Measurements from ENCODE around the gene CCDC92B.

The CCDC92B gene

DNA sequence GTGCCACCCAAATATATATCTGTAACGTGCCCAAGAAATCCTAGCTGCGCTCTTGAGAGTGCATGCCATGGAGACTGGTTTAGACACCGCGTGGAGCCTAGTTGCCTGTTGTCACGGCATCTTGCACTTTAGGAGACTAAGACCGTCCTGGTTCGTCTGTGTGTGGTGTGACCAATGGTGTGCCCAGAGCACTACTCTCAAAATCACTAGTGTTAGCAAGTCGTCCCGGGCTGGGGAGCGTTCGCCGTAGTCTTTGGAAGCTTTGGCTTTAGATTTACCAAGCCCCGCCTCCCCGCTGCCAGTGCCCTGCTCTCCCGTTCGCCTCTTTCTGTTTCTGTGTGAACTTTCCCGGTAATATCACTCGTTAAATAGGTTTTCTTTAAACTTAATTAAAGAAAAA lies 64.9 kb downstream of the CCDC92B start:
- H2AFZ ChIP-seq (ENCODE audit: low read length) = no peak overlapping the region
- H3K4me2 ChIP-seq (ENCODE audit: low read length) = no peak overlapping the region
- peaks cover 13% of the 10 kb centered on the region for H3K4me1 ChIP-seq (ENCODE audit: insufficient read depth, low read length, severe bottlenecking)
- H3K9me2 ChIP-seq (ENCODE audit: low read depth, low read length) = no peaks in the 10 kb centered on the region
- H3K27ac ChIP-seq (ENCODE audit: low read depth, low read length, poor library complexity, severe bottlenecking) = no peak overlapping the region
- H3K9me3 ChIP-seq (ENCODE audit: low read length) = no peaks in the 10 kb centered on the region
- no peaks in the 10 kb centered on the region for H4K20me1 ChIP-seq (ENCODE audit: insufficient read depth, low read length)
- H3F3A ChIP-seq (ENCODE audit: insufficient read depth, low read length) = no peaks in the 10 kb centered on the region
- H3K4me3 ChIP-seq (ENCODE audit: low read depth, low read length, poor library complexity, severe bottlenecking) = no peak overlapping the region
- TF ChIP-seq EZH2 (IDR thresholded peaks at IDR 0.05; ENCODE audit: borderline replicate concordance, low read length) = no peak
- TF ChIP-seq, protein P1, sequence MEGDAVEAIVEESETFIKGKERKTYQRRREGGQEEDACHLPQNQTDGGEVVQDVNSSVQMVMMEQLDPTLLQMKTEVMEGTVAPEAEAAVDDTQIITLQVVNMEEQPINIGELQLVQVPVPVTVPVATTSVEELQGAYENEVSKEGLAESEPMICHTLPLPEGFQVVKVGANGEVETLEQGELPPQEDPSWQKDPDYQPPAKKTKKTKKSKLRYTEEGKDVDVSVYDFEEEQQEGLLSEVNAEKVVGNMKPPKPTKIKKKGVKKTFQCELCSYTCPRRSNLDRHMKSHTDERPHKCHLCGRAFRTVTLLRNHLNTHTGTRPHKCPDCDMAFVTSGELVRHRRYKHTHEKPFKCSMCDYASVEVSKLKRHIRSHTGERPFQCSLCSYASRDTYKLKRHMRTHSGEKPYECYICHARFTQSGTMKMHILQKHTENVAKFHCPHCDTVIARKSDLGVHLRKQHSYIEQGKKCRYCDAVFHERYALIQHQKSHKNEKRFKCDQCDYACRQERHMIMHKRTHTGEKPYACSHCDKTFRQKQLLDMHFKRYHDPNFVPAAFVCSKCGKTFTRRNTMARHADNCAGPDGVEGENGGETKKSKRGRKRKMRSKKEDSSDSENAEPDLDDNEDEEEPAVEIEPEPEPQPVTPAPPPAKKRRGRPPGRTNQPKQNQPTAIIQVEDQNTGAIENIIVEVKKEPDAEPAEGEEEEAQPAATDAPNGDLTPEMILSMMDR (IDR thresholded peaks at IDR 0.05; ENCODE audit: low read length) = no peak
- H3K36me3 ChIP-seq (ENCODE audit: insufficient read depth, low read length) = peaks cover 56% of the 10 kb centered on the region
- H3K27me3 ChIP-seq (ENCODE audit: insufficient read depth, low read length) = no peaks in the 10 kb centered on the region
- H3K79me2 ChIP-seq (ENCODE audit: insufficient read depth, low read length) = no peaks in the 10 kb centered on the region
- H3K9ac ChIP-seq (ENCODE audit: low read length) = no peak overlapping the region

DNA sequence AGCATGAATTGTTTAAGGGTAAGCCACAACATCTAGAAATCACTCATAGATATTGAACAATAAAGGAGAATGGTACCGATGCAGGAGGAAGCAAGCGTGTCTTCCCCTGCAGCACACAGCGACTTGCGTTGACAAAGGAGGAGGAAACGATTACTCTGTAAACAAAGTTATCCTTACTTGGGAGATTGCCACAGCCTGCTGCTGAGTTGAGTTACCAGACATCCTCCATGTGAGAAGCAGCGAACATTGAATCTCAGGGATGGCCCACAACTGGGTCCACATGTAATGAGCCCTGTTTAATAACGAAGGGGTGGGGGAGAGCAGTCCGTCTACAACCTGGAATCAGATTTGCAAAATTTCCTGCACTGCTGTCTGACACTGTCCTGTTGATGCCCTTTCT lies 65.5 kb downstream of the CCDC92B start:
- no peak overlapping the region for H3K4me3 ChIP-seq (ENCODE audit: low read depth, low read length, poor library complexity, severe bottlenecking)
- no peaks in the 10 kb centered on the region for H3K9me3 ChIP-seq (ENCODE audit: low read length)
- H2AFZ ChIP-seq (ENCODE audit: low read length) = no peak overlapping the region
- no peaks in the 10 kb centered on the region for H3F3A ChIP-seq (ENCODE audit: insufficient read depth, low read length)
- H3K36me3 ChIP-seq (ENCODE audit: insufficient read depth, low read length) = peaks cover 59% of the 10 kb centered on the region
- H3K4me1 ChIP-seq (ENCODE audit: insufficient read depth, low read length, severe bottlenecking) = peaks cover 7% of the 10 kb centered on the region
- H3K27me3 ChIP-seq (ENCODE audit: insufficient read depth, low read length) = no peaks in the 10 kb centered on the region
- H4K20me1 ChIP-seq (ENCODE audit: insufficient read depth, low read length) = no peaks in the 10 kb centered on the region
- no peak overlapping the region for H3K4me2 ChIP-seq (ENCODE audit: low read length)
- no peak overlapping the region for H3K9ac ChIP-seq (ENCODE audit: low read length)
- no peaks in the 10 kb centered on the region for H3K79me2 ChIP-seq (ENCODE audit: insufficient read depth, low read length)
- TF ChIP-seq, protein P1 (IDR thresholded peaks at IDR 0.05; ENCODE audit: low read length) = no peak
- no peak for TF ChIP-seq EZH2 (IDR thresholded peaks at IDR 0.05; ENCODE audit: borderline replicate concordance, low read length)
- no peaks in the 10 kb centered on the region for H3K9me2 ChIP-seq (ENCODE audit: low read depth, low read length)
- no peak overlapping the region for H3K27ac ChIP-seq (ENCODE audit: low read depth, low read length, poor library complexity, severe bottlenecking)

DNA sequence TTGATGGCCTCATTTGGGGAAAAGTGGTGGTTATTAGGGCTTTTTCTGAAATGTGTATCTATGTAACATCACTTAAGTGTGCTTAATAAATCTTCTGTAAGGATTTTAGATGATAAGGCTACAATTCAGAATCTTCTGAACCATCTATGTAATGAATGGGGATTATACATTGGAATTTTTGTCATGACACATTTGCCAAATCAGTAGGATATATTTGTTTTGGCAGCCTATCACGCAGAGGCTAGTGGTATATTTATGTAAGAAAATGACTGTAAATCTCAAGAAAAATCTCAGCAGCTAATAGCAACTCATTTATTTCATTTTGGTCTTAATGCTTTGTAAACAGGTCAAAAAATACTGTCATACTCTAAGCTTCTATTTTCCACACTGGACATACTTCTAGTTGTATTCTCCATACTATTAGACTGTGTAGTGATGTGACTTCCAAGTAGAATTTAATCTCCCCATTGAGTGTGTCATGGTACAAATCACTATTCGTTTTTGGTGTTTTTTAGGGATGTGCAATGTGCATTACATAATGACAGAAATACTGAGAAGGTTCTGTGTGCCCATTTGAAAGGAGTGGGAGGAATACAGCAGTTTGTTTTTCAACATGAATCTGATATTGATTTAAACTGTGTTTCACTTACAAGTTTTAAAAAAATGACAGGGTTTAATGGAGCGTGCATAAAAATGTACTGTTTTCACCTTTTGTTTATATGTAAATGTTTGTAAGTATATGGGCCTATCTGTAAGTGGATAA lies 67.1 kb downstream of the CCDC92B start:
- no peak overlapping the region for H3K9ac ChIP-seq (ENCODE audit: low read length)
- no peaks in the 10 kb centered on the region for H3K27me3 ChIP-seq (ENCODE audit: insufficient read depth, low read length)
- H3K4me1 ChIP-seq (ENCODE audit: insufficient read depth, low read length, severe bottlenecking) = no peaks in the 10 kb centered on the region
- H3K9me2 ChIP-seq (ENCODE audit: low read depth, low read length) = no peaks in the 10 kb centered on the region
- TF ChIP-seq, protein P1 (IDR thresholded peaks at IDR 0.05; ENCODE audit: low read length) = no peak
- TF ChIP-seq EZH2 (IDR thresholded peaks at IDR 0.05; ENCODE audit: borderline replicate concordance, low read length) = no peak
- H3K9me3 ChIP-seq (ENCODE audit: low read length) = no peaks in the 10 kb centered on the region
- H3K36me3 ChIP-seq (ENCODE audit: insufficient read depth, low read length) = peaks cover 65% of the 10 kb centered on the region
- no peaks in the 10 kb centered on the region for H4K20me1 ChIP-seq (ENCODE audit: insufficient read depth, low read length)
- no peak overlapping the region for H3K4me3 ChIP-seq (ENCODE audit: low read depth, low read length, poor library complexity, severe bottlenecking)
- H3K4me2 ChIP-seq (ENCODE audit: low read length) = no peak overlapping the region
- H3K27ac ChIP-seq (ENCODE audit: low read depth, low read length, poor library complexity, severe bottlenecking) = no peak overlapping the region
- H3F3A ChIP-seq (ENCODE audit: insufficient read depth, low read length) = no peaks in the 10 kb centered on the region
- H2AFZ ChIP-seq (ENCODE audit: low read length) = no peak overlapping the region
- no peaks in the 10 kb centered on the region for H3K79me2 ChIP-seq (ENCODE audit: insufficient read depth, low read length)
